GM19463 (cell line): Measurements from ENCODE around the gene FHOD3.

Experiments used
- ATAC-seq: cut with Tn5 transposase; IDR thresholded peaks from one replicate; pipeline ENCODE4 v1.9.1; 2021; ENCODE audit warnings: mild to moderate bottlenecking, moderate library complexity; ENCODE audit not compliant: unreplicated experiment

The FHOD3 gene

GRCh38 chr18:36649205-36649604, 351.7 kb downstream of the FHOD3 start:
- ATAC-seq = no peak

GRCh38 chr18:36650266-36650665, 352.8 kb downstream of the FHOD3 start:
- no peak for ATAC-seq

- peak; percentile 87 for ATAC-seq
Observed at GRCh38 chr18:36650906-36651305, 353.4 kb downstream of the FHOD3 start.

GRCh38 chr18:36652503-36652902, 355.0 kb downstream of the FHOD3 start:
- ATAC-seq = no peak

GRCh38 chr18:36653141-36653869, 355.8 kb downstream of the FHOD3 start:
- ATAC-seq = no peak

GRCh38 chr18:36653870-36654269, 356.4 kb downstream of the FHOD3 start:
- no peak for ATAC-seq

GRCh38 chr18:36655074-36655473, 357.6 kb downstream of the FHOD3 start:
- no peak for ATAC-seq

GRCh38 chr18:36655930-36656329, 358.4 kb downstream of the FHOD3 start:
- ATAC-seq = no peak

- ATAC-seq = no peak
Observed at GRCh38 chr18:36658611-36659010, 361.1 kb downstream of the FHOD3 start.

GRCh38 chr18:36660311-36660710, 362.8 kb downstream of the FHOD3 start:
- no peak for ATAC-seq

- peak; percentile 58 for ATAC-seq
Observed at GRCh38 chr18:36661999-36662398, 364.5 kb downstream of the FHOD3 start.

GRCh38 chr18:36663312-36663711, 365.8 kb downstream of the FHOD3 start:
- no peak for ATAC-seq

GRCh38 chr18:36665952-36666351, 368.4 kb downstream of the FHOD3 start:
- no peak for ATAC-seq

- no peak for ATAC-seq
Observed at GRCh38 chr18:36667811-36668210, 370.3 kb downstream of the FHOD3 start.

- ATAC-seq = no peak
Observed at GRCh38 chr18:36668349-36668748, 370.8 kb downstream of the FHOD3 start.

GRCh38 chr18:36672437-36673344, 375.2 kb downstream of the FHOD3 start:
- peak; percentile 64 for ATAC-seq

GRCh38 chr18:36673452-36673851, 375.9 kb downstream of the FHOD3 start:
- no peak for ATAC-seq

- ATAC-seq = no peak
Observed at GRCh38 chr18:36675076-36675475, 377.6 kb downstream of the FHOD3 start.

- no peak for ATAC-seq
Observed at GRCh38 chr18:36675542-36675941, 378.0 kb downstream of the FHOD3 start.

- no peak for ATAC-seq
Observed at GRCh38 chr18:36676629-36677028, 379.1 kb downstream of the FHOD3 start.

- no peak for ATAC-seq
Observed at GRCh38 chr18:36680042-36680441, 382.5 kb downstream of the FHOD3 start.

- ATAC-seq = no peak
Observed at GRCh38 chr18:36685580-36685979, 388.1 kb downstream of the FHOD3 start.
